ENCODE measurements around the gene ATP2A3. TPM values are rescaled to one million over a fixed set of nuclear protein-coding genes. Genes with fewer than 3 reads are reported as not detected.

The ATP2A3 gene
- total RNA-seq, 4 donors from 2014 or later = 5.7 to 33.6 (median 17.5) TPM

DNA sequence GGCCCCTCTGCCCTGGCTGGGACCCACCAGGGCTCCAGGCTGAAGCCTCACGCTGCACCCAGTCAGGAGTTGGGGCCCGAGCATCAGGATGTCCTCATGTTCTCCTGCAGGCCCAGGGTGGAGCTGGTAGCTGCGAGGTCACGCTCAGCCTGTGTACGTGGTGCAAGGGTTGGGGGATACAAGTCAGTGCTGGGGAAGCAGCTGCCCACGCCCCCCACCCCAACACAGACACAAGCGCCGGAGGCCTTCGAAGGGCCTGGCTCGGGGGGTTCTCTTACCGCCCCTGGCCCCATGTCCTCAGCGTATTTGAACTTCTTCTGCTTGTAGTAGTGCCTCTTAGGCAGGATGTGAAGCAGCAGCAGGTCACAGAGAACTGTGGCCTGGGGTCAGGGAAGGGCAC is 66.5 kb downstream of the ATP2A3 start:
- no peak overlapping the region for H3K27ac ChIP-seq
- no peak for DNase-seq
- no peak overlapping the region for H3K4me3 ChIP-seq
- H3K36me3 ChIP-seq = no peaks in the 10 kb centered on the region
- H3K4me1 ChIP-seq = no peaks in the 10 kb centered on the region
- no peaks in the 10 kb centered on the region for H3K9me3 ChIP-seq
- no peak for TF ChIP-seq POLR2A (IDR thresholded peaks at IDR 0.05)
- TF ChIP-seq, protein P1, sequence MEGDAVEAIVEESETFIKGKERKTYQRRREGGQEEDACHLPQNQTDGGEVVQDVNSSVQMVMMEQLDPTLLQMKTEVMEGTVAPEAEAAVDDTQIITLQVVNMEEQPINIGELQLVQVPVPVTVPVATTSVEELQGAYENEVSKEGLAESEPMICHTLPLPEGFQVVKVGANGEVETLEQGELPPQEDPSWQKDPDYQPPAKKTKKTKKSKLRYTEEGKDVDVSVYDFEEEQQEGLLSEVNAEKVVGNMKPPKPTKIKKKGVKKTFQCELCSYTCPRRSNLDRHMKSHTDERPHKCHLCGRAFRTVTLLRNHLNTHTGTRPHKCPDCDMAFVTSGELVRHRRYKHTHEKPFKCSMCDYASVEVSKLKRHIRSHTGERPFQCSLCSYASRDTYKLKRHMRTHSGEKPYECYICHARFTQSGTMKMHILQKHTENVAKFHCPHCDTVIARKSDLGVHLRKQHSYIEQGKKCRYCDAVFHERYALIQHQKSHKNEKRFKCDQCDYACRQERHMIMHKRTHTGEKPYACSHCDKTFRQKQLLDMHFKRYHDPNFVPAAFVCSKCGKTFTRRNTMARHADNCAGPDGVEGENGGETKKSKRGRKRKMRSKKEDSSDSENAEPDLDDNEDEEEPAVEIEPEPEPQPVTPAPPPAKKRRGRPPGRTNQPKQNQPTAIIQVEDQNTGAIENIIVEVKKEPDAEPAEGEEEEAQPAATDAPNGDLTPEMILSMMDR (IDR thresholded peaks at IDR 0.05) = no peak
- H3K27me3 ChIP-seq = no peaks in the 10 kb centered on the region
- intact Hi-C loops (cut with DNase I; ENCODE audit: low total_unique reads) = no loop called here

DNA sequence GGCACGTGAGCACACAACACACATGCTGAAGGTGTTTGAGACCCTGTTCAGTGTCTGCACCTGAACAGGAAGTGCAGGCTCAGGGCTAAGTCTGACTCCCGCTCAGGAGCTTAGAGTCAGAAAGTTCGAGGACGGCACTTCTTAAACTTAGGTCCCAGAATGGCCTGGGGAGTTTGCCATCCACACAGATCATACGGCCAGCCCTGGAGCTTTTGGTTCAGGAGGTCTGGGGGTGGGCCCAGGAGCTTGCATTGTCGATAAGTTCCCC is 67.3 kb downstream of the ATP2A3 start:
- TF ChIP-seq POLR2A (IDR thresholded peaks at IDR 0.05) = no peak
- TF ChIP-seq, protein P1 (IDR thresholded peaks at IDR 0.05) = no peak
- intact Hi-C loops (cut with DNase I; ENCODE audit: low total_unique reads) = no loop called here
- Histone ChIP-seq H3K36me3 (no peaks in the 10 kb centered on the region), H3K4me3 (no peak overlapping the region), H3K27ac (no peak overlapping the region), H3K4me1 (no peaks in the 10 kb centered on the region), H3K9me3 (no peaks in the 10 kb centered on the region), H3K27me3 (no peaks in the 10 kb centered on the region)
- DNase-seq = no peak

DNA sequence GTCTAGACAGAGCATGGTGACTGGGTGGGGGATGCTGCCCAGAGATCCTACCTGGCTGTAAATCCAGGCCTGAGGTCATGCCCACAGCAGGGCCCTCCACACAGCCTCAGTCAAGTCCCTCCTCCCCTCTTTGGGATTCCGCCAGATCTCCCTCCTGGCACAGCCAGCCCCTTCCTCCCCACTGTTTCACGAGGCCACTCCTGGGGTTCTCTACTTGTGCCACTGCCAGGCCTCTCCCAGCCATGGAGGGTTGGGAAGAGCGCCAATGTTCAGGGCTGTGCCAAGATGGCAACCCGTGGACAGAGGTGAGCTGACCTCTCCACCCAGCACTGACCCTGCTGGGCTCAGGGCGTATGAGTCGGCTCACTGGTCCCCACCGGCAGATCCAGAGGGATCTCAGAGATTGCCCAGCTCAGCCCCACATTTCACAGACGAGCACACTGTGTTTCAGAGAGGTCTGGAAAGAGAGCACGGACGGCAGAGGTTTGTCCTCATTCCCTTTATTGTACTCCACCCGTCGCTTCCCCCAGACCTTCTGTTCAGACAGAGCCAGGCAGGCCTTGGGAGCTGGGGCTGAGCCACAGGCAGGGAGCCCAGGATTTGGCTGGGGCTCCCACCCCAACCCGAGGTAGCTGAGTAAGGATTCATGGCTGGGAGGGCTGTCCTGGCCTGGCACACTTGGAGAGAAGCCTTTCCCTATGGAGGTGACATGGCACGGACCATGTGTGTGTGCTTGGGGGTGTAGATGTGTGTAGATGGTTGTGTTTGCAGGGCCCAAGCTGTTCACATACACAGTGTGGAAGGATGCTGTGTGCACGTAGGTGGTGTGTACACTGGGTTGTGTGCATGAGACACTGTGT is 67.9 kb downstream of the ATP2A3 start:
- no peak for DNase-seq

DNA sequence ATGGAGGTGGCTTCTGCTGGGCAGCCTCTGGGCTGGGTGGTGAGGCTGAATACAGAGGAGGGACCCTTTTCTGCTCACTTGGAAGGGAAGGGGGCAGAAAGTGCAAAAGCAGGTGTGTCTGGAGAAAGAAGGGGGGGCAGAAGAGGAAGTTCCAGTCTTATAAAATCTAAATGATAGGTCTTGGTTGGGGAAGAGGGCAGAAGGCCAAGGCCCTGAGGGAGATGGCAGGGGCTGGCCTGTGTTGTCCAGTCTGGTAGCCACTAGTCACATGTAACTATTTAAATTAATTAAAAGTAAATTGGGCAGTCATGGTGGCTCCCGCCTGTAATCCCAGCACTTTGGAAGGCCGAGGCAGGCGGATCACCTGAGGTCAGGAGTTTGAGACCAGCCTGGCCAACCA is 68.9 kb downstream of the ATP2A3 start:
- no peaks in the 10 kb centered on the region for H3K36me3 ChIP-seq
- TF ChIP-seq POLR2A (IDR thresholded peaks at IDR 0.05) = no peak
- TF ChIP-seq, protein P1 (IDR thresholded peaks at IDR 0.05) = no peak
- peaks cover 0 to 12% of the 10 kb centered on the region in 2 donors for H3K4me1 ChIP-seq
- peak overlapping the region in 1 of 2 donors; percentile 97 for H3K27ac ChIP-seq
- intact Hi-C loops (cut with DNase I; ENCODE audit: low total_unique reads) = no loop called here
- no peaks in the 10 kb centered on the region for H3K27me3 ChIP-seq
- DNase-seq = no peak
- H3K9me3 ChIP-seq = no peaks in the 10 kb centered on the region
- H3K4me3 ChIP-seq = no peak overlapping the region

More for the DNA sequence above, 67.9 kb downstream of the ATP2A3 start:
- no peak overlapping the region for H3K27ac ChIP-seq
- no peaks in the 10 kb centered on the region for H3K9me3 ChIP-seq
- TF ChIP-seq, protein P1 (IDR thresholded peaks at IDR 0.05) = no peak
- no peak for TF ChIP-seq POLR2A (IDR thresholded peaks at IDR 0.05)
- H3K27me3 ChIP-seq = no peaks in the 10 kb centered on the region
- H3K4me3 ChIP-seq = no peak overlapping the region
- intact Hi-C loops (cut with DNase I; ENCODE audit: low total_unique reads) = no loop called here
- H3K36me3 ChIP-seq = no peaks in the 10 kb centered on the region
- H3K4me1 ChIP-seq = peaks cover 0 to 4% of the 10 kb centered on the region in 2 donors

DNA sequence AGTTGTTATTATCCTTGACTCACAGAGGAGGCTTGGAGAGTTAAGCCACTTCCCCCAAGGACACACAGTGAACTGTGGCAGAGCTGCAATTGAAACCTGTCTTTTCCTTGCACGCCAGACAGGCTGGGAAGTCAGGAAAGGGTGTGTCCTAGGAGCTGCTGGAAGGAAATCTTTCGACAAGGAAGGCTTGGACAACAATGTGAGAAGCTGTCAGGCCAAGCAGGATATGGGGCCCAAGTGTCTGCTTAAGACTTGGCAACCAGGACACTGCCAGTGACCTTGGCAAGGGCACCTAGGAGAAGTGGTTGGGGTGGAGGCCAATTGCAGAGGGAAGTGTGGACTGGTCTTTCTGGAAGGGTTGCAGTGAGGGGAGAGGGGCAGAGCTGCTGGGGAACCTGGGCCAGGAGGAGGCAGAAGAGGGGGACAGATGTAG is 69.3 kb downstream of the ATP2A3 start:
- Histone ChIP-seq H3K27me3 (no peaks in the 10 kb centered on the region), H3K9me3 (no peaks in the 10 kb centered on the region), H3K4me3 (no peak overlapping the region), H3K36me3 (no peaks in the 10 kb centered on the region), H3K27ac (peak overlapping the region in 1 of 2 donors; percentile 97), H3K4me1 (peaks cover 0 to 15% of the 10 kb centered on the region in 2 donors)
- TF ChIP-seq, protein P1 (IDR thresholded peaks at IDR 0.05) = no peak
- peak in 1 of 2 donors; percentile 10 for TF ChIP-seq POLR2A (IDR thresholded peaks at IDR 0.05)
- peak in 1 of 2 donors; percentile 47 for DNase-seq
- intact Hi-C loops (cut with DNase I; ENCODE audit: low total_unique reads) = no loop called here
